NT2/D1 (cell line): ENCODE measurements around the gene TMPRSS13.
"Not testable (repeated sequence)": the region's sequence is repeated elsewhere in the genome, so short reads cannot be mapped to it uniquely, and the experiment has no call there.

Experiments used
- DNase-seq: peaks from one replicate; pipeline ENCODE4 v3.0.0-alpha.2; 2011; ENCODE audit warnings: low read depth, low spot score
- H3K27me3 ChIP-seq: 2 replicates; pipeline ENCODE4 v1.6.0; 2011; ENCODE audit warnings: mild to moderate bottlenecking; ENCODE audit not compliant: insufficient read length, insufficient read depth
- H3K36me3 ChIP-seq: 2 replicates; pipeline ENCODE4 v1.6.1; 2011; ENCODE audit warnings: mild to moderate bottlenecking, low read length, mixed read lengths; ENCODE audit not compliant: insufficient read depth, insufficient read length
- H3K4me1 ChIP-seq: 2 replicates; pipeline ENCODE4 v1.5.1; 2011; ENCODE audit not compliant: insufficient read depth, insufficient read length
- H3K4me3 ChIP-seq: 2 replicates; pipeline ENCODE4 v1.5.1; 2011; ENCODE audit warnings: low read depth; ENCODE audit not compliant: insufficient read length
- H3K9ac ChIP-seq: 2 replicates; pipeline ENCODE4 v1.6.0; 2011; ENCODE audit warnings: low read depth; ENCODE audit not compliant: insufficient read length
- H3K9me3 ChIP-seq: 2 replicates; pipeline ENCODE4 v1.5.1; 2011; ENCODE audit warnings: mild to moderate bottlenecking, low read length; ENCODE audit not compliant: insufficient read depth
- SUZ12 ChIP-seq: IDR thresholded peaks from 2 replicates; pipeline ENCODE4 v1.6.1; 2011; ENCODE audit not compliant: insufficient read length, insufficient read depth; ENCODE audit errors: extremely low read depth
- YY1 ChIP-seq: IDR thresholded peaks from 2 replicates; pipeline ENCODE4 v1.6.1; 2011; ENCODE audit not compliant: insufficient read length, insufficient read depth
- ZNF274 ChIP-seq: IDR thresholded peaks from 2 replicates; pipeline ENCODE4 v1.6.1; 2011; ENCODE audit warnings: mild to moderate bottlenecking, low read depth, low read length

The TMPRSS13 gene

GRCh38 chr11:117871160-117871559 is 58.0 kb downstream of the TMPRSS13 start:
- no peak for DNase-seq
- Histone ChIP-seq H3K4me1 (peaks cover 23% of the 10 kb centered on the region), H3K27me3 (peaks cover 90% of the 10 kb centered on the region), H3K4me3 (no peak overlapping the region), H3K36me3 (no peaks in the 10 kb centered on the region), H3K9ac (no peak overlapping the region), H3K9me3 (no peaks in the 10 kb centered on the region)
- no peak for TF ChIP-seq ZNF274
- no peak for TF ChIP-seq SUZ12
- no peak for TF ChIP-seq YY1

- Histone ChIP-seq H3K4me1 (peaks cover 23% of the 10 kb centered on the region), H3K27me3 (peaks cover 87% of the 10 kb centered on the region), H3K9ac (peak overlapping the region; percentile 1), H3K9me3 (no peaks in the 10 kb centered on the region), H3K36me3 (no peaks in the 10 kb centered on the region), H3K4me3 (no peak overlapping the region)
- DNase-seq: no peak
- TF ChIP-seq SUZ12 (no peak), ZNF274 (no peak), YY1 (no peak)
Observed at GRCh38 chr11:117870103-117870952, 58.9 kb downstream of the TMPRSS13 start.

DNA sequence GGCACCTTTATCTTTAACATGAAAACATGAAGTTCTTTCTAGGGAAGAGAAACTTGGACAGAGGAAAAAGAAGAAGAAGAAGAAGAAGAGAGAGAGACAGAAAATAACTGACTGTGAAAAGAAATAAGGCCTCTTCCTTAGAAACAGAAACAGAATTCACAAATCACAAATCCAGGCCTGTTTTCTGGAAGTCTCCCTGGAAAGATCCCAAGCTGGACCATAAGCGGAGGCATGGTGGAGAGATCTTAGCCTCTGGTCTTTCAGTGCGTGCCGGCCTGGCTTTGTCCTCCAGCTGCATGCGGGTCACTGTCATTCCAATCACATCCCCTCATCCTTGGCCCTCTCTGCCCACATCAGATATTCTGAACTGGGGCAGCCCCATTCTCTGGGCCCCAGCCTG is 59.6 kb downstream of the TMPRSS13 start:
- Histone ChIP-seq H3K4me3 (no peak overlapping the region), H3K9ac (no peak overlapping the region), H3K9me3 (no peaks in the 10 kb centered on the region), H3K36me3 (no peaks in the 10 kb centered on the region), H3K4me1 (peaks cover 23% of the 10 kb centered on the region), H3K27me3 (peaks cover 84% of the 10 kb centered on the region)
- DNase-seq: no peak
- TF ChIP-seq YY1 (no peak), ZNF274 (no peak), SUZ12 (no peak)

DNA sequence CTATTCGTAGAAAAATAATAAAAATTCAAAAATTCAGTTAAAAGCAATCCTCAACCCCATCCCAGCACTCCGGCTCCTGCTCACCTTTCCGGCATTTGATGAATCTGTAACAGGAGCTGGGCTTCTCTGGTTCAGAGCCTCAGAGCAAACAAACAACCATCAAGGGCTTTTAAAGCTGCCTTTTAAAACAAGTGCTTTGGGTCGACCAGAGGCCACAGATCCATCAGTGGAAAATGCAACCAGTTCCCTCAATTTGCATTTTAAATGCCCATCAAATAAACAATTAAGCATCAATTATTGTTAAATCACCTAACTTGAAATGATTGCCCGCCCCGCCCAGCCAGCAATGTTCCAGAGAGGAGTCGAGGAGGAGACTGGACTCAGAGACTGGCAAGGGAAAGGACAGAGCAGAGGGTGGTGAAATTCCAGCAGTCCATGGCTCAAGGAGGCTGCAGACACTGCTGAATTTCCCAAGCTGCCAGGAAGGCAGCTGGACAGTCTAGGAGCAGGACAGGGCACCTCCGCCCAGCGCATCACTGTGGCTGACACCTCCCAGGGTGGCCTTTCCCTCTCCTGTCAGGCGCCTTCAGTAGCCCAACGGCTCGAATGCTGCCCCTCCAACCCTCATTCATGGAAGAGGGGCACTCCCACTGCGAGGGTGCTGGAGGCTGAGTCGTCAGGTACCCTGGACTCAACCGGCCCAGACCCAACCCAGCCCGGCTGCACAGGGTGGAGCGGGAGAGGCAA is 60.2 kb downstream of the TMPRSS13 start:
- peaks cover 23% of the 10 kb centered on the region for H3K4me1 ChIP-seq
- H3K9ac ChIP-seq: peak overlapping the region; percentile 47
- DNase-seq: no peak
- no peaks in the 10 kb centered on the region for H3K9me3 ChIP-seq
- H3K36me3 ChIP-seq: no peaks in the 10 kb centered on the region
- TF ChIP-seq ZNF274: no peak
- no peak for TF ChIP-seq SUZ12
- TF ChIP-seq YY1: no peak
- H3K4me3 ChIP-seq: no peak overlapping the region
- H3K27me3 ChIP-seq: peaks cover 78% of the 10 kb centered on the region

DNA sequence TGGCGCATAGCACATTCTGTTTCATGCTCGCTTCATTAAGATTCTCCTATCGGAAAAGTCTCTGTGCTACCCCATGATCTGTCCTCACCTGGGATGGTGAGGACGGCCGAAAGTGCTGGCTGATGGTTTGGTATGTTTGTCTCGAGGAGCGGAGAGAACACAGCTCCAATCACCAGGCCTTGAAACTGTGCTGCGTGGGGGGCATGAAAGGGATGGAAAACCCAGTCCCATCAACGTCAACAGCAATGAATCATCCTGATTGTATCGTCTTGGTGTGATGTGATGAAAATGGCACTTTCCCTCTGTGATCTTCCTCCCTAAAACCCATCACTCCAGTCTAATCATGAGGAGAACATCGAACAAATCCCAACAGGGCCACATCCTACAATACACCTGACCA is 61.1 kb downstream of the TMPRSS13 start:
- no peaks in the 10 kb centered on the region for H3K9me3 ChIP-seq
- H3K36me3 ChIP-seq: no peaks in the 10 kb centered on the region
- DNase-seq: no peak
- TF ChIP-seq YY1: no peak
- TF ChIP-seq SUZ12: no peak
- TF ChIP-seq ZNF274: no peak
- peaks cover 21% of the 10 kb centered on the region for H3K4me1 ChIP-seq
- no peak overlapping the region for H3K4me3 ChIP-seq
- H3K27me3 ChIP-seq: peaks cover 69% of the 10 kb centered on the region
- H3K9ac ChIP-seq: no peak overlapping the region

- peaks cover 26% of the 10 kb centered on the region for H3K4me1 ChIP-seq
- DNase-seq: no peak
Observed at GRCh38 chr11:117866526-117866925, 62.7 kb downstream of the TMPRSS13 start.

GRCh38 chr11:117865546-117865945 is 63.7 kb downstream of the TMPRSS13 start:
- H3K9me3 ChIP-seq, H3K36me3 ChIP-seq, H3K9ac ChIP-seq, DNase-seq, H3K4me3 ChIP-seq: not testable (repeated sequence)
- peaks cover 44% of the 10 kb centered on the region for H3K27me3 ChIP-seq
- peaks cover 25% of the 10 kb centered on the region for H3K4me1 ChIP-seq

More at GRCh38 chr11:117866526-117866925, 62.7 kb downstream of the TMPRSS13 start:
- no peak overlapping the region for H3K9ac ChIP-seq
- TF ChIP-seq YY1: no peak
- TF ChIP-seq ZNF274: no peak
- TF ChIP-seq SUZ12: no peak
- H3K9me3 ChIP-seq: no peaks in the 10 kb centered on the region
- no peaks in the 10 kb centered on the region for H3K36me3 ChIP-seq
- no peak overlapping the region for H3K4me3 ChIP-seq
- H3K27me3 ChIP-seq: peaks cover 54% of the 10 kb centered on the region
